Dermis microvascular lymphatic vessel endothelial cell (primary cell): ENCODE results near the gene GPR83. TPM values are rescaled to one million over a fixed set of nuclear protein-coding genes. Genes with fewer than 3 reads are reported as not detected.
"Not testable (repeated sequence)": the region's sequence is repeated elsewhere in the genome, so short reads cannot be mapped to it uniquely, and the experiment has no call there.

Experiments
- DNase-seq, 2 donors: peaks; one replicate each; pipeline versions ENCODE4 v3.0.0 to v3.0.0-alpha.2; 2010; ENCODE audit warnings: low read depth in 2 of 2
- total RNA-seq: library from RNA; depleted of rRNA; stranded (reverse); fragments of >200 nt; gene quantifications from 2 replicates; pipeline ENCODE4 v1.2.1, GENCODE V29; 2014

The GPR83 gene
- total RNA-seq, 1 donor from 2014 or later: not detected

GRCh38 chr11:94370576-94370975 is 30.6 kb downstream of the GPR83 start:
- DNase-seq: not testable (repeated sequence)

GRCh38 chr11:94350850-94351563 is 50.2 kb downstream of the GPR83 start:
- DNase-seq: not testable (repeated sequence)

GRCh38 chr11:94346311-94346710 is 54.9 kb downstream of the GPR83 start:
- not testable (repeated sequence) for DNase-seq

GRCh38 chr11:94343495-94343894 is 57.7 kb downstream of the GPR83 start:
- DNase-seq: no peak

GRCh38 chr11:94342250-94342649 is 59.0 kb downstream of the GPR83 start:
- DNase-seq: no peak

- DNase-seq: no peak
Observed at GRCh38 chr11:94338651-94339050, 62.6 kb downstream of the GPR83 start.

- DNase-seq: no peak
Observed at GRCh38 chr11:94336033-94336432, 65.2 kb downstream of the GPR83 start.

GRCh38 chr11:94332814-94333213 is 68.4 kb downstream of the GPR83 start:
- DNase-seq: no peak

GRCh38 chr11:94330789-94331188 is 70.4 kb downstream of the GPR83 start:
- no peak for DNase-seq

GRCh38 chr11:94329501-94329900 is 71.7 kb downstream of the GPR83 start:
- DNase-seq: no peak

- no peak for DNase-seq
Observed at GRCh38 chr11:94328587-94329080, 72.6 kb downstream of the GPR83 start.

Other genes starting within 250 kb of the GPR83 start
- not detected in 2 replicates for gene IZUMO1R, start 96.8 kb downstream of the GPR83 start, total RNA-seq
- 9.6 and 12.3 TPM in 2 replicates for gene MRE11, start 92.4 kb upstream of the GPR83 start, total RNA-seq
- gene ANKRD49, start 92.6 kb upstream of the GPR83 start, total RNA-seq: 7.7 and 9.4 TPM in 2 replicates
- gene C11orf97, start 111.0 kb upstream of the GPR83 start, total RNA-seq: not detected in 2 replicates
- 3.7 and 6.1 TPM in 2 replicates for gene FUT4, start 142.5 kb upstream of the GPR83 start, total RNA-seq
- gene PIWIL4, start 165.9 kb upstream of the GPR83 start, total RNA-seq: 0.51 and 0.76 TPM in 2 replicates